HG02840 (cell line): ENCODE measurements around the gene PPM1M.

Source experiments
- ATAC-seq: cut with Tn5 transposase; IDR thresholded peaks from one replicate; pipeline ENCODE4 v1.9.1; 2021; ENCODE audit warnings: mild to moderate bottlenecking, moderate library complexity, moderate number of reproducible peaks; ENCODE audit not compliant: unreplicated experiment, low FRiP score

The PPM1M gene

GRCh38 chr3:52292247-52293065, 46.9 kb downstream of the PPM1M start:
- ATAC-seq, result no peak

- ATAC-seq, result no peak
Measured at GRCh38 chr3:52293491-52294319, 48.1 kb downstream of the PPM1M start.

- ATAC-seq, result no peak
Measured at GRCh38 chr3:52294320-52295150, 49.0 kb downstream of the PPM1M start.

- no peak for ATAC-seq
Measured at GRCh38 chr3:52295671-52296208, 50.2 kb downstream of the PPM1M start.

- no peak for ATAC-seq
Measured at GRCh38 chr3:52297242-52298148, 51.9 kb downstream of the PPM1M start.

GRCh38 chr3:52298149-52299098, 52.9 kb downstream of the PPM1M start:
- ATAC-seq, result no peak

GRCh38 chr3:52299247-52299878, 53.8 kb downstream of the PPM1M start:
- ATAC-seq, result no peak
